Keratinocyte (primary cell): ENCODE results near the gene SCARB1.

ENCODE experiments used
- CTCF ChIP-seq, 3 experiments: IDR thresholded peaks in 1 of 3; conservative IDR thresholded peaks in 1 of 3; optimal IDR thresholded peaks in 1 of 3; 2 replicates in 2 of 3; 3 replicates in 1 of 3; pipeline versions ENCODE3 to v1.5.1; 2011; ENCODE audit warnings: low read length in 3 of 3, mild to moderate bottlenecking in 3 of 3, moderate library complexity in 2 of 3, control low read depth in 1 of 3, inconsistent platforms in 1 of 3; ENCODE audit not compliant: insufficient read depth in 2 of 3; ENCODE audit errors: extremely low read depth in 1 of 3
- EZH2 ChIP-seq: IDR thresholded peaks from one replicate; pipeline ENCODE4 v1.6.1; 2012; ENCODE audit warnings: inconsistent platforms, mild to moderate bottlenecking, low read length, moderate library complexity

DNA sequence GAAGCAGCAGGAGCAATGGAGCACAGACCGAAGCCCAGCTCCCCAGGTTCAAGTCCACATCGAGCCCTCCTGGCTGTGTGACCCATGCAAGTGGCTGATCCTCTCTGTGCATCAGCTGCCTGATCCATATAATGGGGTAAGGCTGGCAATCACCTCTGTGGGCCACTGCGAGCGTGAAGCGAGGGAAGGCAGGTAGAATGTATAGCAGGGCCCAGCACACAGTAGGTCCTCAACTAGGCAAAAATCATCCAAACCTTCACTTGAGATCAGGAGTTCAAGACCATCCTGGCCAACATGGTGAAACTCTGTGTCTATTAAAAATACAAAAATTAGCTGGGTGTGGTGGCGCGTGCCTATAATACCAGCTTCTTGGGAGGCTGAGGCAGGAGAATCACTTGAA lies 102.6 kb downstream of the SCARB1 start:
- TF ChIP-seq CTCF (optimal IDR thresholded peaks at IDR 0.05 in 1 of 3, IDR thresholded peaks at IDR 0.05 in 1 of 3, conservative IDR thresholded peaks at IDR 0.05 in 1 of 3; ENCODE audit: extremely low read depth in 1 of 3, insufficient read depth in 2 of 3, low read length in 3 of 3) (no peak), EZH2 (no peak)
